ENCODE measurements around the gene ACVR1B. TPM values are rescaled to one million over a fixed set of nuclear protein-coding genes. Genes with fewer than 3 reads are reported as not detected.

Gene ACVR1B
- total and polyA plus RNA-seq, 2 of the 8 experiments (the other 6 are each of a cell fraction or from before 2014, with no cell fraction given), result 16.0 to 19.2 TPM

DNA sequence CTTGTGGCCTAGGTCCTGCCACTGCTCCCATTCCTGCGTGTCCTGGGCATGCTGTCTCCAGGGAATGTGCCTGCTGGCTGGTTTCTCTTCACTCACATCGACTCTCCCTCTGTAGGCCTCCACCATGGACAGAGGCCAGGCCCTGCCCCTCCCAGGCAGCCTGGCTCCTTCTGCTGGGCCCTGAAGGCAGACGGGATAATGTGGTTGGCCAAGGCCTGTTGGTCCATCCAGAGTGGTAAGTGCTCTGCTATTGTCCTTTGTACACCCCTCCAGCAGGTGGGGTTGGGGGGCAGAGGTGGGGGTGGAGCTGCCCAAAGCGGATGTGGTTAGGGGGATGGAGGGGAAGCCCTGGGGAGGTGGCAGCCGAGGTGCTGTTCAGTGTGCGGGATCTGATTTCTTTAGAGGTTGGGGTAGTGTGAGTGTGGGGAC lies 90.2 kb downstream of the ACVR1B start:
- H3K23ac ChIP-seq (ENCODE audit: insufficient read length), result no peak overlapping the region
- FAIRE-seq, result no peak
- no peaks in the 10 kb centered on the region; a peak in 3 of 7 replicates for H3K27me3 ChIP-seq (replicated peaks in 1 of 4; ENCODE audit: control insufficient read depth in 3 of 4, extremely low read depth in 1 of 4, insufficient read depth in 3 of 4, low read length in 3 of 4)
- no peak overlapping the region for H4K5ac ChIP-seq (ENCODE audit: insufficient read length, low read depth, low read length)
- no peak overlapping the region for H2BK12ac ChIP-seq (ENCODE audit: low read depth, low read length)
- no peak overlapping the region for H2BK120ac ChIP-seq (replicated peaks; ENCODE audit: low read depth, low read length)
- no peak overlapping the region for H2AK5ac ChIP-seq (ENCODE audit: low read depth, low read length)
- peaks cover 0 to 3% (median 0%) of the 10 kb centered on the region in 4 experiments; a peak in 2 of 7 replicates for H3K4me1 ChIP-seq (replicated peaks in 1 of 4; ENCODE audit: control insufficient read depth in 3 of 4, insufficient read depth in 4 of 4, low read length in 3 of 4)
- WGBS, 2 experiments (ENCODE audit: extremely low coverage in 1 of 2, insufficient coverage in 1 of 2, insufficient read length in 1 of 2, insufficient replicate concordance in 2 of 2, low coverage in 1 of 2, low lambda C conversion rate in 2 of 2, missing lambda C conversion rate in 1 of 2), result 63% methylated on average over 4 of the region's 6 CpGs; no CpG with 5 or more reads in 1 of the 2 experiments
- H3K23me2 ChIP-seq (ENCODE audit: low read depth, low read length), result peaks cover 2% of the 10 kb centered on the region; the same call in 1 of the 2 replicates
- H3K4ac ChIP-seq (replicated peaks; ENCODE audit: insufficient read length, low read depth, low read length), result no peak overlapping the region
- H3K9me3 ChIP-seq (ENCODE audit: insufficient read depth in 2 of 2, low read depth in 1 of 2, low read length in 1 of 2), result no peaks in the 10 kb centered on the region
- no peak overlapping the region for H2AFZ ChIP-seq (ENCODE audit: low read length)
- no peak overlapping the region for H3K27ac ChIP-seq (ENCODE audit: low read depth, low read length)
- H3K4me2 ChIP-seq (ENCODE audit: insufficient read depth in 1 of 2, low read depth in 2 of 2, low read length in 2 of 2), result no peak overlapping the region
- peaks cover 0 to 24% of the 10 kb centered on the region in 2 experiments; a peak in 2 of 4 replicates for H3K79me2 ChIP-seq (ENCODE audit: control insufficient read depth in 1 of 2, insufficient read depth in 2 of 2, low read length in 2 of 2)
- no peaks in the 10 kb centered on the region; a peak in 2 of 8 replicates for H3K36me3 ChIP-seq (ENCODE audit: control insufficient read depth in 2 of 4, insufficient read depth in 4 of 4, low read length in 3 of 4)
- no peak for DNase-seq (ENCODE audit: low read depth in 1 of 2, low spot score in 2 of 2)
- ChIA-PET POLR2A (ENCODE audit: partially characterized antibody) (interaction anchor here (1.3 to 6.6 kb wide), 6 partner anchors 11 to 46 kb away, joined by 3 to 56 read pairs (median 6); partner anchors contain the start of gene ATG101), CTCF (ENCODE audit: partially characterized antibody) (interaction anchor here (1.0 to 15.8 kb wide), 9 partner anchors 9 to 168 kb away, joined by 3 to 294 read pairs (median 7); partner anchors contain the start of genes ATG101, NR4A1 and SMIM41)
- H3K4me3 ChIP-seq (ENCODE audit: extremely low read depth in 1 of 4, insufficient read depth in 2 of 4, low read depth in 3 of 4, low read length in 4 of 4), result no peak overlapping the region
- no peak overlapping the region for H3K9ac ChIP-seq (replicated peaks in 1 of 4; ENCODE audit: extremely low read depth in 1 of 4, low read depth in 3 of 4, low read length in 3 of 4)
- no peak overlapping the region for H4K8ac ChIP-seq (ENCODE audit: extremely low read depth, insufficient read depth, low read length)
- H4K20me1 ChIP-seq (replicated peaks in 1 of 2; ENCODE audit: control insufficient read depth in 1 of 2, insufficient read depth in 2 of 2, low read length in 2 of 2), result peaks cover 4 to 15% of the 10 kb centered on the region in 2 experiments
- no peak overlapping the region for H3K18ac ChIP-seq (ENCODE audit: extremely low read depth, low read length)
- no peak overlapping the region for H3K14ac ChIP-seq (ENCODE audit: insufficient read length)
- H3K56ac ChIP-seq (replicated peaks; ENCODE audit: insufficient read length, low read depth, low read length), result no peak overlapping the region
- no peak overlapping the region for H4K91ac ChIP-seq (replicated peaks; ENCODE audit: insufficient read length, low read length)
- H2BK5ac ChIP-seq (ENCODE audit: low read depth, low read length), result no peak overlapping the region
- no peak overlapping the region for H2BK20ac ChIP-seq (ENCODE audit: low read length)
- peaks cover 4% of the 10 kb centered on the region for H3K79me1 ChIP-seq (ENCODE audit: low read depth, low read length)
- H2BK15ac ChIP-seq (ENCODE audit: low read length), result no peak overlapping the region
- no peak for TF ChIP-seq HDAC2 (IDR thresholded peaks at IDR 0.05; ENCODE audit: borderline replicate concordance in 1 of 2, low read depth in 2 of 2, low read length in 2 of 2)
- TF ChIP-seq, protein P1, sequence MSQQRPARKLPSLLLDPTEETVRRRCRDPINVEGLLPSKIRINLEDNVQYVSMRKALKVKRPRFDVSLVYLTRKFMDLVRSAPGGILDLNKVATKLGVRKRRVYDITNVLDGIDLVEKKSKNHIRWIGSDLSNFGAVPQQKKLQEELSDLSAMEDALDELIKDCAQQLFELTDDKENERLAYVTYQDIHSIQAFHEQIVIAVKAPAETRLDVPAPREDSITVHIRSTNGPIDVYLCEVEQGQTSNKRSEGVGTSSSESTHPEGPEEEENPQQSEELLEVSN (IDR thresholded peaks at IDR 0.05), result no peak
- no peak for TF ChIP-seq RAD21 (IDR thresholded peaks at IDR 0.05 in 1 of 2, conservative IDR thresholded peaks at IDR 0.05 in 1 of 2; ENCODE audit: low read depth in 2 of 2, low read length in 2 of 2)
- no peak for TF ChIP-seq YY1 (IDR thresholded peaks at IDR 0.05; ENCODE audit: low read depth, low read length)
- 0 out of 4 replicates have a peak, but pooled peaks of 1 of the 2 experiments have one; percentile 30 for TF ChIP-seq SIN3A (conservative IDR thresholded peaks at IDR 0.05 in 1 of 2, IDR thresholded peaks at IDR 0.05 in 1 of 2; ENCODE audit: low read depth in 1 of 2, low read length in 2 of 2)
- TF ChIP-seq JUND (IDR thresholded peaks at IDR 0.05; ENCODE audit: low read length), result no peak
- TF ChIP-seq, protein P2, sequence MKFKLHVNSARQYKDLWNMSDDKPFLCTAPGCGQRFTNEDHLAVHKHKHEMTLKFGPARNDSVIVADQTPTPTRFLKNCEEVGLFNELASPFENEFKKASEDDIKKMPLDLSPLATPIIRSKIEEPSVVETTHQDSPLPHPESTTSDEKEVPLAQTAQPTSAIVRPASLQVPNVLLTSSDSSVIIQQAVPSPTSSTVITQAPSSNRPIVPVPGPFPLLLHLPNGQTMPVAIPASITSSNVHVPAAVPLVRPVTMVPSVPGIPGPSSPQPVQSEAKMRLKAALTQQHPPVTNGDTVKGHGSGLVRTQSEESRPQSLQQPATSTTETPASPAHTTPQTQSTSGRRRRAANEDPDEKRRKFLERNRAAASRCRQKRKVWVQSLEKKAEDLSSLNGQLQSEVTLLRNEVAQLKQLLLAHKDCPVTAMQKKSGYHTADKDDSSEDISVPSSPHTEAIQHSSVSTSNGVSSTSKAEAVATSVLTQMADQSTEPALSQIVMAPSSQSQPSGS (IDR thresholded peaks at IDR 0.05; ENCODE audit: low read length), result no peak
- TF ChIP-seq EGR1 (IDR thresholded peaks at IDR 0.05; ENCODE audit: borderline replicate concordance, low read depth, low read length), result no peak
- TF ChIP-seq POLR2AphosphoS5 (IDR thresholded peaks at IDR 0.05; ENCODE audit: low read depth, low read length), result no peak
